Trophoblast cell (in vitro differentiated cells and primary cell): ENCODE data around the gene NOS3.

Experiments
- DNase-seq, 2 donors: peaks; one replicate each; pipeline ENCODE4 v3.0.0-alpha.2; 2016
- H2AFZ ChIP-seq: 2 replicates; pipeline ENCODE4 v1.6.1; 2013; ENCODE audit warnings: low read length, moderate library complexity, mild to moderate bottlenecking; ENCODE audit not compliant: insufficient read depth, poor library complexity
- H2AK5ac ChIP-seq: 2 replicates; pipeline ENCODE4 v1.6.1; 2013; ENCODE audit warnings: mild to moderate bottlenecking, low read length
- H2BK120ac ChIP-seq: 2 replicates; pipeline ENCODE4 v1.6.1; 2013; ENCODE audit warnings: low read length, mild to moderate bottlenecking, moderate library complexity; ENCODE audit not compliant: insufficient read depth, poor library complexity
- H2BK12ac ChIP-seq: 2 replicates; pipeline ENCODE4 v1.6.1; 2013; ENCODE audit warnings: mild to moderate bottlenecking, low read length, moderate library complexity
- H2BK5ac ChIP-seq: 2 replicates; pipeline ENCODE4 v1.6.1; 2013; ENCODE audit warnings: low read length, low read depth, moderate library complexity, mild to moderate bottlenecking; ENCODE audit not compliant: poor library complexity
- H3K14ac ChIP-seq: 2 replicates; pipeline ENCODE4 v1.6.1; 2013; ENCODE audit warnings: mild to moderate bottlenecking, low read length
- H3K18ac ChIP-seq: 2 replicates; pipeline ENCODE4 v1.6.1; 2013; ENCODE audit warnings: mild to moderate bottlenecking, low read length
- H3K23ac ChIP-seq: 2 replicates; pipeline ENCODE4 v1.6.1; 2013; ENCODE audit warnings: low read length
- H3K27ac ChIP-seq: 2 replicates; pipeline ENCODE4 v1.5.1; 2013; ENCODE audit warnings: low read depth, mild to moderate bottlenecking, inconsistent platforms, low read length, moderate library complexity
- H3K27me3 ChIP-seq: 2 replicates; pipeline ENCODE4 v1.6.1; 2013; ENCODE audit warnings: inconsistent platforms, mild to moderate bottlenecking, low read length, moderate library complexity; ENCODE audit not compliant: insufficient read depth
- H3K36me3 ChIP-seq, 2 experiments: 1 replicate in 1 of 2; 2 replicates in 1 of 2; pipeline ENCODE4 v1.6.1; 2013; ENCODE audit warnings: low read length in 2 of 2, mild to moderate bottlenecking in 2 of 2, moderate library complexity in 1 of 2; ENCODE audit not compliant: insufficient read depth in 2 of 2, control insufficient read depth in 1 of 2
- H3K4ac ChIP-seq: 2 replicates; pipeline ENCODE4 v1.6.1; 2013; ENCODE audit warnings: low read depth, mild to moderate bottlenecking, low read length, moderate library complexity
- H3K4me1 ChIP-seq, 2 experiments: 1 replicate in 1 of 2; 2 replicates in 1 of 2; pipeline ENCODE4 v1.6.1; 2013; ENCODE audit warnings: low read length in 2 of 2, mild to moderate bottlenecking in 2 of 2, moderate library complexity in 1 of 2; ENCODE audit not compliant: insufficient read depth in 2 of 2, control insufficient read depth in 1 of 2
- H3K4me2 ChIP-seq: 2 replicates; pipeline ENCODE4 v1.6.1; 2013; ENCODE audit warnings: inconsistent platforms, mild to moderate bottlenecking, low read length, moderate library complexity
- H3K4me3 ChIP-seq: 2 replicates; pipeline ENCODE4 v1.5.1; 2013; ENCODE audit warnings: mild to moderate bottlenecking, low read depth, low read length, inconsistent platforms
- H3K79me1 ChIP-seq: one replicate; pipeline ENCODE4 v1.6.1; 2013; ENCODE audit warnings: low read length
- H3K79me2 ChIP-seq: 2 replicates; pipeline ENCODE4 v1.6.1; 2013; ENCODE audit warnings: low read length, mild to moderate bottlenecking; ENCODE audit not compliant: control insufficient read depth, insufficient read depth, poor library complexity
- H3K9ac ChIP-seq: 2 replicates; pipeline ENCODE4 v1.6.1; 2013; ENCODE audit warnings: mild to moderate bottlenecking, low read length
- H3K9me3 ChIP-seq: 2 replicates; pipeline ENCODE4 v1.6.1; 2013; ENCODE audit warnings: low read depth, mild to moderate bottlenecking, control low read depth, inconsistent platforms, low read length; ENCODE audit not compliant: insufficient read depth
- H4K12ac ChIP-seq: 2 replicates; pipeline ENCODE4 v1.6.1; 2013; ENCODE audit warnings: low read depth, mild to moderate bottlenecking, low read length, moderate library complexity
- H4K8ac ChIP-seq: 2 replicates; pipeline ENCODE4 v1.6.1; 2013; ENCODE audit warnings: low read depth, mild to moderate bottlenecking, low read length, moderate library complexity
- H4K91ac ChIP-seq: one replicate; pipeline ENCODE4 v1.6.1; 2013; ENCODE audit warnings: low read depth, mild to moderate bottlenecking, low read length, moderate library complexity
- WGBS: extraction: QIAGEN DNeasy Blood & Tissue Kit; methylation state at CpG from one replicate; pipeline ENCODE4 v1.1.7; 2013; ENCODE audit warnings: missing lambda C conversion rate; ENCODE audit not compliant: insufficient read length, insufficient coverage; ENCODE audit errors: extremely low coverage; 5-methylcytosine and 5-hydroxymethylcytosine counted together

The NOS3 gene

GRCh38 chr7:150992833-150993302, 2.1 kb downstream of the NOS3 start:
- no peak overlapping the region for H3K4me3 ChIP-seq
- H3K14ac ChIP-seq, result no peak overlapping the region
- H3K79me2 ChIP-seq, result no peaks in the 10 kb centered on the region
- H3K4ac ChIP-seq, result no peak overlapping the region
- no peak overlapping the region for H3K18ac ChIP-seq
- no CpG with 5 or more reads among the region's 5 CpGs for WGBS
- H3K23ac ChIP-seq, result no peak overlapping the region
- H3K27me3 ChIP-seq, result no peaks in the 10 kb centered on the region
- no peak overlapping the region for H3K9ac ChIP-seq
- H3K79me1 ChIP-seq, result no peaks in the 10 kb centered on the region
- no peak for DNase-seq
- H2BK5ac ChIP-seq, result no peak overlapping the region
- no peak overlapping the region for H2AK5ac ChIP-seq
- H3K36me3 ChIP-seq, result no peaks in the 10 kb centered on the region
- H2BK120ac ChIP-seq, result no peak overlapping the region
- H4K8ac ChIP-seq, result no peak overlapping the region
- no peak overlapping the region for H3K4me2 ChIP-seq
- H3K9me3 ChIP-seq, result peaks cover 16% of the 10 kb centered on the region
- no peak overlapping the region for H2AFZ ChIP-seq
- no peak overlapping the region for H4K12ac ChIP-seq
- H4K91ac ChIP-seq, result no peak overlapping the region
- no peak overlapping the region for H2BK12ac ChIP-seq
- no peak overlapping the region for H3K27ac ChIP-seq
- H3K4me1 ChIP-seq, result no peaks in the 10 kb centered on the region

GRCh38 chr7:150993511-150993910, 2.7 kb downstream of the NOS3 start:
- no peak overlapping the region for H4K8ac ChIP-seq
- WGBS, result no CpG with 5 or more reads among the region's 14 CpGs
- H3K79me2 ChIP-seq, result no peaks in the 10 kb centered on the region
- peaks cover 16% of the 10 kb centered on the region for H3K9me3 ChIP-seq
- H3K18ac ChIP-seq, result no peak overlapping the region
- no peaks in the 10 kb centered on the region for H3K36me3 ChIP-seq
- no peak overlapping the region for H3K23ac ChIP-seq
- H3K4me3 ChIP-seq, result no peak overlapping the region
- no peak overlapping the region for H2AK5ac ChIP-seq
- H2BK120ac ChIP-seq, result no peak overlapping the region
- H3K79me1 ChIP-seq, result no peaks in the 10 kb centered on the region
- H3K9ac ChIP-seq, result no peak overlapping the region
- no peaks in the 10 kb centered on the region for H3K27me3 ChIP-seq
- H3K14ac ChIP-seq, result no peak overlapping the region
- H3K4me1 ChIP-seq, result no peaks in the 10 kb centered on the region
- no peak for DNase-seq
- H2BK5ac ChIP-seq, result no peak overlapping the region
- no peak overlapping the region for H4K12ac ChIP-seq
- no peak overlapping the region for H3K27ac ChIP-seq
- no peak overlapping the region for H2BK12ac ChIP-seq
- no peak overlapping the region for H3K4me2 ChIP-seq
- no peak overlapping the region for H3K4ac ChIP-seq
- H2AFZ ChIP-seq, result no peak overlapping the region
- H4K91ac ChIP-seq, result no peak overlapping the region

GRCh38 chr7:150994141-150994837, 3.5 kb downstream of the NOS3 start:
- no peak overlapping the region for H3K4ac ChIP-seq
- no peak overlapping the region for H4K12ac ChIP-seq
- H3K23ac ChIP-seq, result no peak overlapping the region
- no peak overlapping the region for H2BK12ac ChIP-seq
- DNase-seq, result no peak
- no peak overlapping the region for H3K14ac ChIP-seq
- H3K79me2 ChIP-seq, result no peaks in the 10 kb centered on the region
- WGBS, result no CpG with 5 or more reads among the region's 15 CpGs
- H2BK120ac ChIP-seq, result no peak overlapping the region
- no peak overlapping the region for H3K4me3 ChIP-seq
- H3K9me3 ChIP-seq, result peaks cover 16% of the 10 kb centered on the region
- no peak overlapping the region for H2AFZ ChIP-seq
- H3K18ac ChIP-seq, result no peak overlapping the region
- H3K4me1 ChIP-seq, result no peaks in the 10 kb centered on the region
- H4K8ac ChIP-seq, result no peak overlapping the region
- H3K79me1 ChIP-seq, result no peaks in the 10 kb centered on the region
- H3K9ac ChIP-seq, result no peak overlapping the region
- H3K27me3 ChIP-seq, result no peaks in the 10 kb centered on the region
- H3K27ac ChIP-seq, result no peak overlapping the region
- no peak overlapping the region for H2BK5ac ChIP-seq
- no peak overlapping the region for H2AK5ac ChIP-seq
- no peak overlapping the region for H4K91ac ChIP-seq
- no peaks in the 10 kb centered on the region for H3K36me3 ChIP-seq
- no peak overlapping the region for H3K4me2 ChIP-seq

GRCh38 chr7:150994838-150995510, 4.2 kb downstream of the NOS3 start:
- Histone ChIP-seq H3K4me2 (no peak overlapping the region), H3K4ac (no peak overlapping the region), H2BK12ac (no peak overlapping the region), H3K27me3 (no peaks in the 10 kb centered on the region), H3K79me1 (no peaks in the 10 kb centered on the region), H3K27ac (no peak overlapping the region), H3K23ac (no peak overlapping the region), H3K9ac (no peak overlapping the region), H2AK5ac (no peak overlapping the region), H3K4me1 (no peaks in the 10 kb centered on the region), H2BK120ac (no peak overlapping the region), H2BK5ac (no peak overlapping the region), H3K18ac (no peak overlapping the region), H3K36me3 (no peaks in the 10 kb centered on the region), H3K4me3 (no peak overlapping the region), H4K8ac (no peak overlapping the region), H4K91ac (no peak overlapping the region), H3K9me3 (peaks cover 10% of the 10 kb centered on the region), H3K14ac (no peak overlapping the region), H2AFZ (no peak overlapping the region), H3K79me2 (no peaks in the 10 kb centered on the region), H4K12ac (no peak overlapping the region)
- no CpG with 5 or more reads among the region's 19 CpGs for WGBS
- no peak for DNase-seq
